ENCODE measurements around the gene ATG3.
A peak's percentile ranks its signal among the peaks of the same experiment; 100 is the strongest.
"Not testable (repeated sequence)": the region's sequence is repeated elsewhere in the genome, so short reads cannot be mapped to it uniquely, and the experiment has no call there.

The ATG3 gene

DNA sequence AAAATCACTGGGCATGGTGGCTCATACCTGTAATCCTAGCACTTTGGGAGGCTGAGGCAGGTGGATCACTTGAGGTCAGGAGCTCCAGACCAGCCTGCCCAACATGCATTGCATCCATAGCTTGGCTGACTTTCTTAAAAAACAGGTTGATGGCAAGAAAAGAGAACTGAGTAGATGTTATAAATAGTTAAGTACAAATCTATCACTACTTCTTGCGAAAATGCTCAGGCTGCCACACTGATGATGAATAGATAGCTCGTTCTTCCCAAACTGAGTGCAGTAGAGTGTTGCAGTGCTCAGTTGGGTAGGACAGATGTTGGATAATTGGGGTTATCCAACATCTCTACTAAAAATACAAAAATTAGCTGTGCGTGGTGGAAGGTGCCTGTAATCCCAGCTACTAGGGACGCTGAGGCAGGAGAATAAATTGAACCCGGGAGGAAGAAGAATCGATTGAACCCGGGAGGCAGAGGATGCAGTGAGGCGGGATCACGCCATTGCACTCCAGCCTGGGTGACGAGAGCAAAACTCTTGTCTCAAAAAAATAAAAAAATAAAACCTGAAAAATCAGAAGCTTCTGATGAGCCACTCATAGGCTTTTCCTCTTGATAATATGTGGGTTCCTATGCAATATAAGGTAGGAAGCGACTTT lies 63.7 kb downstream of the ATG3 start:
- no peak for DNase-seq

DNA sequence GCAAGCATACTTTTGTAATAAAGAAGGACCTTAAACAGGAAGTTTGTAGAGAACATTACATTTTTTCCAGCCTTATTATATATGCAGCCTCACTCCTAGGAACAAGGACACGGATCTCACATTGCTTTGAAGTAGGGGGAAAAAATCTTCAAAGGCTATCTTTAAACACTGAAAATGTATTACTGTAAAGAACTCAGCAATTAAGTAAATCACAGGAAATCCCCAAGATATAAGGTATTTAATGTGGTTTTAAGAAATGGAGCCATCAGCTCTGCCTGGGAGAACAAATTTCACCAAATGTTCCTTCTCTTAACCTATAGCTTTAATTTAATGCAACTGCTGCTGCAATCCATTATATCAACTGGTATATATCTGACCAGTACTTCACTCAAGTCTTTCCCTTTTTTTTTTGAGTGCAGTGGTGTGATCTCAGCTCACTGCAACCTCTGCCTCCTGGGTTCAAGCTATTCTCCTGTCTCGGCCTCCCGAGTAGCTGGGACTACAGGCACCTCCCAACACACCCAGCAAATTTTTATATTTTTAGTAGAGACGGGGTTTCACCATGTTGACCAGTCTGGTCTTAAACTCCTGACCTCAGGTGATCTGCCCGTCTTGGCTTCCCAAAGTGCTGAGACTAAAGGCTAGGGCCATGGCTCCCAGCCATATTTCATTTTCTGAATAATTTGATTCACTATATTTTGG lies 65.2 kb downstream of the ATG3 start:
- no peak for DNase-seq

DNA sequence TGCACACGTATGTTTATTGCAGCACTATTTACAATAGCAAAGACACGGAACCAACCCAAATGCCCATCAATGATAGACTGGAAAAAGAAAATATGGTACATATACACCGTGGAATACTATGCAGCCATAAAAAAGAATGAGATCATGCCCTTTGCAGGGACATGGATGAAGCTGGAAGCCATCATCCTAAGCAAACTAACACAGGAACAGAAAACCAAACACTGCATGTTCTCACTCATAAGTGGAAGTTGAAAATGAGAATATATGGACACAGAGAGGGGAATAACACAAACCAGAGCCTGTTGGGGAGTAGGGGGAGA lies 67.4 kb downstream of the ATG3 start:
- DNase-seq, result not testable (repeated sequence)

DNA sequence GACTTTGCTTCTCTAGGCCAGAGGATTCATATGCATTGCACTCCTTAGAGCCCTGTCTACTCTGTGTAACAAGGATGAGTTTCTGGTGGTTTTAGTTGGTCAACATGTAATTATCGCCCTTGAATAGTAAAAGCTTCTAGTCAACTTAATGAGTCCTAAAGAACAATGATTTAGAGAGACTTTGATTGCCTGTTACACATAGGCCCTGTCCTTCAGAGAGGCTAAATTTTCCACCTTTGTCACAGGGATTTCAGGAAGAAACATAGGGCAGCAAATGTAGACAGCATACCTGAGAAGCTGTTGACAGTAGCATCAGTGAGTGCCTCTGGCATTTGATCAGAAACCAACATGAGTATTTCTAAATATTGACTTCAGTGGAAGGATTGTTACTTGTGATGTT lies 69.6 kb downstream of the ATG3 start:
- peak; percentile 13 for DNase-seq

DNA sequence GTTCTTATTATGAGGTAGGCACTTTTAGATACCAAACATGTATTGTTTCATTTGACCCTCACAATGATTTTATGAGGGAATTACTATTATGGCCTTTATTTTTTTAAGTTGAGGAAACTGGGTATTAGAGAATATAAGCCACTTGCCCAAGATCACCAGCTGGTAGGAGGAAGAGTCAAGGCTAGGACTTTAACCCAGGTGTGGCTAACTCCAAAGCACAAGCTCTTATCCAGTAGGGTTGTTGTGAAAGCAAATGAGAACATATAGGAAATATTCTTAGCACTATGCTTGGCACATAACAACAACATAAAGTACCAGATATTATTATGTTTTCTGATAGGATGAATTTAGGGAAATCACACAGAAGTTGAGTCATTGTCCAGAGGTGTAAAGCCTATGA lies 70.4 kb downstream of the ATG3 start:
- DNase-seq, result no peak

DNA sequence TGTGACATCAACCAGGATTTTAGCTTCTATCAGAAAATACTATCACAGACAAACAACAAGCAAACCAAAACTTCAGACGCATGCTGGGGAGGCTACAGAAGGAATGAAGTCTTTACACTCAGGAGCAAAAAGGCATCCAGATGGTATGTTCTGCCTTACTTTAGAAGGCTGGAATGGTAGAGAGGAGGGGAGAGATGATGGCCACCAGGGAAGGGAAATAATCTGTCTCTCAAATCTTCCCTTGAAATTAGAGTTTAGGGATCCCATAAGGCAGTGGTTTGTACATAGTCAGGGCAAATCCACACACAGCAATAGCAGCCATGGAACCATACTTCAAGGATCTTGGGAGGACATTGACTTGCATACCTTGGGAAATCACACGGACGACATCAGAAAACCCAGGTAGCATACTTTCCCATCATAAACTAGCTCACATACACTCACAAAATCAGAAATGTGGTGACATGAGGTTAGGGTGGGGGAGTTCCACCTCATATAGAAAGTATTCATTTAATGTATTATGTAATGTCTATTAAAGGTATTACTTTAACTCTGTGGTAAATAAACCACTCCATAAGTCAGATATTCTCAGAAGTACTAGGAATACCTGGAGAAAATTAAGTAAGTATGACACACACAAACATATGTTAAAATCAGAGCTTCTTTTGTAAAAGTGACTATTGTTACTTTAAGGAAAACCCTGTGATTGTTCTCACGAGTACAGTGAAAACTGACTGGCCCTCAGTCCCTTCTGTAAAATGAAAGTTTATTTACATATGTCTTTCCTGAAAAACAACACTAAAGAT lies 71.9 kb downstream of the ATG3 start:
- DNase-seq, result no peak

DNA sequence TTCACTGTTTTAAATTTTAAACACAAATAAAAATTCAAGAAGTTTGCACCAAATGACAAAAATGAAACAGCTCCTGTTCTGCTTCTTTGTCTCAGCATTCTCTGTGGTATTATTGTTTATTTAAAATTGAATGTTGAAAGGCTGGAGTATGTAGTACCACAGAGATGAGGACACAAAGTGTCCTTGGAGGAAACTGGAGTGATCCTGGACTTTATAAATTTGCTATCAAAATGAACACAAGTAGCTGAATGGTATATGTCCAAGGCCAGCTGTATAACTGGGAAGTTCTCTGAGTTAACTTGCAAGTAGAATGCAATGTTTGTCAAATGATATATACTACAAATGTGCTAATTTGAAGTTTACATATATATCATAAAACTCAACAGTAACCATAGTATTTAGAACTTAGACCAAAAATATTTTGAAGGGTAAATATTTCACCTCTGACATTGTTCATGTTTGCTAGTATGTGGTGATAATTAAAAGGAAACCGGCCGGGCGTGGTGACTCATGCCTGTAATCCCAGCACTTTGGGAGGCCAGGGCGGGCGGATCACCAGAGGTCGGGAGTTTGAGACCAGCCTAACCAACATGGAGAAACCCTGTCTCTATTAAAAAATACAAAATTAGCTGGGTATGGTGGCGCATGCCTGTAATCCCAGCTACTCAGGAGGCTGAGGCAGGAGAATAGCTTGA lies 74.8 kb downstream of the ATG3 start:
- DNase-seq, result no peak

DNA sequence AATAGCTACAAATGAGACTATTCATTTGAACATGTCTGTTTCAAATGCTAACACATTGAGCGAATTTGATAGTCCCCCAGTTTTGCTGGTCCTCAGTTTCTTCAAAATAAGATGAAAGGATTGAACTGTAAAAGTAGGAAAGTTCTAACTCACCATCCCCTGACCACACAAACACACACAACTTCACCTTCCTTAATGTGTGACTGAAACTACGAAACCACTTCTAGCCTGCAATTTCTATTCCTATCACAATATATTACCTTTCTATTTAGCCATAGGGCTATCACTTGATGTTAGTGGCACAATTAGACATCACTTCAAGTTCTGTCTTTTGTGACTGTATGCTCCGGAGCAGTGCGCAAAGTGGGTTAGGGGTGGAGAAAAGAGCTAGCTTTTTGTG lies 77.4 kb downstream of the ATG3 start:
- DNase-seq, result no peak

DNA sequence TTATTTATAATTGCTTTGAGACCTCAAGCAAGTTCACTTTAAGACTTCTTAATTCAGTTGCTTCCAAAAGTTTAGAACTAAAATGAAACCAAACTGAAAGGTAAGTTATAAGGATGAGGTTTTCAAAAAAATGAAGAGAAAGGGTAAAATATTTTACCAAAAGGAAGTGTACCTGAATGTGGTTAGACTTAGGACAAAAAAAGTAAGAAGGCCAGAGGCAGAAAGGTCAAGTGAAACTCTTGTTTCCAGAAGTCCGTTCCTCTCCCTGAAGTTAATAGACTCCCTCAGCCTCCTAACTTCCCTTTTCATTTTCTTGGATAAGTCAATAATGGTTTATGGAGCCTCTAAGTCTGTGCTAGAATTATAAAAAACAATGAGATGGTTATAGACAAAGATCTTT lies 79.1 kb downstream of the ATG3 start:
- DNase-seq, result no peak

All from NCI-H2029 (cell line).